GM12872 (cell line): ENCODE data around the gene DEFB123.

Experiments used
- CTCF ChIP-seq: IDR thresholded peaks from 3 replicates; pipeline ENCODE4 v1.5.1; 2011; ENCODE audit warnings: low read depth, mild to moderate bottlenecking, low read length, moderate library complexity; ENCODE audit not compliant: insufficient read depth

DEFB123 gene

GRCh38 chr20:31440012-31440659, at the start of gene DEFB123:
Gene DEFB123 (plus strand): TSS chr20:31440632. CDS start chr20:31440699, 67 bp downstream.
- TF ChIP-seq CTCF, result peak; percentile 56

GRCh38 chr20:31392836-31393235, 47.6 kb upstream of the DEFB123 start:
- TF ChIP-seq CTCF, result no peak

- no peak for TF ChIP-seq CTCF
Measured at GRCh38 chr20:31394900-31395299, 45.5 kb upstream of the DEFB123 start.

- TF ChIP-seq CTCF, result no peak
Measured at GRCh38 chr20:31403886-31404285, 36.5 kb upstream of the DEFB123 start.

- TF ChIP-seq CTCF, result no peak
Measured at GRCh38 chr20:31406115-31406514, 34.3 kb upstream of the DEFB123 start, which contains the start of gene DEFB121. Gene DEFB121 (minus strand): TSS chr20:31406215. CDS start chr20:31406152, 63 bp downstream.

GRCh38 chr20:31410011-31410410, 30.4 kb upstream of the DEFB123 start:
- no peak for TF ChIP-seq CTCF

- no peak for TF ChIP-seq CTCF
Measured at GRCh38 chr20:31414381-31414780, 26.1 kb upstream of the DEFB123 start.
